ENCODE data around the gene GRIK5.
A peak's percentile ranks its signal among the peaks of the same experiment; 100 is the strongest.

GRIK5 gene

DNA sequence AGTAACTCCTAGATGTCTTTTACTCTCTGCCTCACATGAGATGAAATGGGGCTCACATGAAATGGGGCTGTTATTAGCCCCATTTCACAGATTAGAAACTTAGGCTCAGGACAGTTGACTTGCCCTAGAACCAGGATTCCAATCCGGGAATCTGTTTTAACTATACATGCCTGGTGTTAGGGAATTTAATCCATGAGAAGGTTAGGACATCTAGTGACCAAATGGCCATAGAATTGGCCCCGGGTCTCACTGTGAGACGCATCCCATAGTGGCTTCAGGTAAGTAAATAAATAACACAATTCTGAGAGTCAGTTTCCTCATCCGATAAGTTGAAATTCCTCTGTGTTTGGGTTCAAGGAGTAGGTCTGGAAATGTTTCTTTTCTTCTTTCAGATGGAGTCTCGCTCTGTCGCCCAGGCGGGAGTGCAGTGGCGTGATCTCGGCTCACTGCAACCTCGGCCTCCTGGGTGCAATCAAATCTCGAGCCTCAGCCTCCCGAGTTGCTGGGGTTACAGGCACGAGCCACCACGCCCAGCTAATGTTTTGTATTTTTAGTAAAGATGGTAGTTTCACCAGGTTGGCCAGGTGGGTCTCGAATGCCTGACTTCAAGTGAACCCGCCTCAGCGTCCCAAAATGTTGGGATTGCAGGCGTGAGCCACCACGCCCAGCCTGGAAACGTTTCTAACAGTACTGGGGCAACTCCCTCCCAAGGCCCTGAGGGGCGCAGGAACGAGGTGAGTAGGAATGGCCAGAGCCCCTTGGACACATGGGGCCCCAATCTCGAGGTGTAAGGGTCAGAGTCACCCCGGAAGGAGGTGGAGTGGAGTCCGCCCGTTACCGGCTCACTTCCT is 4.7 kb upstream of the GRIK5 start:
- TF ChIP-seq POLR2AphosphoS5 (IDR thresholded peaks at IDR 0.05; ENCODE audit: low read depth, low read length) (no peak; the same call in 1 of the 2 replicates), POLR2A (IDR thresholded peaks at IDR 0.05; ENCODE audit: low read depth, low read length) (no peak), TAF1 (IDR thresholded peaks at IDR 0.05; ENCODE audit: borderline replicate concordance, low read depth, low read length) (no peak)
- DNase-seq (ENCODE audit: insufficient read length) (peak; percentile 48), FAIRE-seq (no peak)

DNA sequence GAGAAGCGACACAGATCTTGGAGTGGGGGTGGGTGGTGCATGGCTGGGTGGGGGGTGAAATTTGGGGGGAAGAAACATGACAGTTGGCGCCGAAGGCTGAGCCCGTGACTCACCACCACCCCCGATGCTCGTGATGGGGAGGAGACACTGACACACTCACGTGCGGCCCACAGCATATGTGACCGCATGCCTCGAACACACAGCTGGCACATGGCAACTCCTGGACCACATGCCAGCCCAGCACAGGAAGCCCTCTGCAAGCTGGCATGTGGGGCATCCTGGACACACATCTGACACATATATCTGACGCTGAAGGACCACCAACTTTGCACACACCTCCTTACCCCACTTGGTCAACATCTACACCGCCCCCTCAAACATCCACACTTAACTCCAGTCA is 1.2 kb upstream of the GRIK5 start:
- DNase-seq (ENCODE audit: insufficient read length): no peak
- no peak for TF ChIP-seq TAF1 (IDR thresholded peaks at IDR 0.05; ENCODE audit: borderline replicate concordance, low read depth, low read length)
- TF ChIP-seq POLR2A (IDR thresholded peaks at IDR 0.05; ENCODE audit: low read depth, low read length): no peak
- no peak for TF ChIP-seq POLR2AphosphoS5 (IDR thresholded peaks at IDR 0.05; ENCODE audit: low read depth, low read length)
- FAIRE-seq: no peak

DNA sequence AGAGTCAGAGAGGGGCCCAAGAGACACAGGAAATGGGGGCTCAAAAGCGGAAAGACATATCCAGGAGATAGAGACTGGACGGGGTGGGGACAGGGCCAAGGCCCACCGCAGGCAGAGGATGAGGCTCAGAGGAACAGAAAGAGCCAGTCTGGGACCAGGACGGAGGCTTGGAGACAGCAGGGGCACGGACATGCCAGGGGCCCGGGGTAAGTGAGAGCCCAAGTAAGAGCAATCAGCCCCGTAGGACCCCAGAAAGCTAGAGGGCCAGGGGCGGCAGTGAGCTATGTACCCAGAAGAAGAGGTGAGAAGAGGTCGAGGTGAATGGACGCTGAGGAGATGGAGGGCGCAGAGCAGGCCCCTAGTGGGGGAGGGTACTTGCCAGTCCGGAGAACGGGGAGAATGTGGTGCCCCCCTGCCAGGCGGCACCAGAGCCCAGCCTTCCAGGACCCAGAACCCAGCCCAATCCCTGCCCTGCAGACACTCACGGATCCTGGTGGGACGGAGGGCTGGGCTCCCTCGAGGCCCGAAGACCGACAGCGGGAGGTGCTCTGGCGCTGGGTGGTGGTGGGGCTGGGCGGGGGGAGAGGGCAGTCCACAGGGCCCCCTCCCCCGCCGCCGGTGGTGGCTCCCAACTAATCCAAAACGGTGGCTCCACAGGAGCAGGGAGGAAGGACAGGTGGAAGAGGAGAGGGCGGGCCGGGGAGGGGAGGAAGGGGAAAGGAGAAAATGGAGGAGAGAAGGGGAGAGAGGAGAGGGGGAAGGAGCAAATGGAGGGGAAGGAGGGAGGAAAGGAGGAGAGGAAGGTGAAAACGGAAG is 1.0 kb downstream of the GRIK5 start:
- FAIRE-seq (no peak), DNase-seq (ENCODE audit: insufficient read length) (no peak)

DNA sequence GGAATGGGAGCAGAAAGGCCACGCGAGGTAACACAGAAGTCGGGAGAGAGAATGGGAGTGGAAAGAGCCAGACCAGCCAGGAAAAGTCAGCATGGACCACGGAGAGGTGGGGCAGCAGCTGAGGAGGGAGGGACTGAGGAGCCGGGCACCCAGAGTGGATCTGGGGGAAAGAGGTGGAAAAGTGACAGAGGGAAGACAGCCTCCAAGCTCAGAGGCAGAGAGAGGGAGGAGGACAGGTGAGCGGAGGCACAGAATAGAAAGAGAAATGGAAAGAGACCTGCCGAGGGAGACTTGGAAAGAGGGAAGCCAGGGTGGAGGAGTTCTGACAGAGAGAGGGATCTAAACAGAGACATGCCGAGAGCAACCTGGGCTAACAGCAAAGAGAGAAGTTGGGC is 1.6 kb downstream of the GRIK5 start:
- FAIRE-seq: no peak

More for the DNA sequence above, 1.0 kb downstream of the GRIK5 start:
- no peak for TF ChIP-seq TAF1 (IDR thresholded peaks at IDR 0.05; ENCODE audit: borderline replicate concordance, low read depth, low read length)
- no peak for TF ChIP-seq POLR2AphosphoS5 (IDR thresholded peaks at IDR 0.05; ENCODE audit: low read depth, low read length)
- no peak for TF ChIP-seq POLR2A (IDR thresholded peaks at IDR 0.05; ENCODE audit: low read depth, low read length)

DNA sequence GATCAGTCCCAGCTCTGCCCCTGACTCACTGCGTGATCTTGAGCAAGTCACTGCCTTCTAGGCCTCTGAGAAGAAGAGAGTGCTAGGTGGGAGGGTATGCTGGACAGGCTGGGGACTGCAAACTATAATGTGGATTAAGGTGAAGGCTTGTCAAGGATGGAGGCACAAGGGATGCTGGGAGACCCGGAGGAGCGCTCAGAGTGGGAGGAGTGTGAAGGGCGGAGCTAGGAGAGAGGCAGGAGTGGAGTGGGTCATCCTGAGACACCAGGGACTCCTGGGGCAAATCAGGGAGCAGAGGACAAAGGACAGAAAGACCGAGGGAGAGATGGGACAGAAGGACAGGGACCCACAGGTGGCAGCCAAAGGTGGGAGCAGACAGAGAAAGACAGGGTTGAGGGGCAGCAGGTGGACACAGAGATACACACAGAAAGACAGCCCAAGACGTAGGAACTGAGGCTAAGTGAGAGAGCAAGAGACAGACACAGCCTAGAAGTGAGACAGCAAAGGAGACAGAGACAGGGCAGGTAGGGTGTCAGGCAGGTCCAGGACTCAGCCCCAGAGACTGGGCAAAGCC is 2.6 kb downstream of the GRIK5 start:
- TF ChIP-seq POLR2A (IDR thresholded peaks at IDR 0.05; ENCODE audit: low read depth, low read length) (no peak), TAF1 (IDR thresholded peaks at IDR 0.05; ENCODE audit: borderline replicate concordance, low read depth, low read length) (no peak), POLR2AphosphoS5 (IDR thresholded peaks at IDR 0.05; ENCODE audit: low read depth, low read length) (no peak)
- FAIRE-seq (no peak), DNase-seq (ENCODE audit: insufficient read length) (no peak)

More for the DNA sequence above, 1.6 kb downstream of the GRIK5 start:
- DNase-seq (ENCODE audit: insufficient read length): no peak
- TF ChIP-seq POLR2AphosphoS5 (IDR thresholded peaks at IDR 0.05; ENCODE audit: low read depth, low read length): no peak
- no peak for TF ChIP-seq POLR2A (IDR thresholded peaks at IDR 0.05; ENCODE audit: low read depth, low read length)
- no peak for TF ChIP-seq TAF1 (IDR thresholded peaks at IDR 0.05; ENCODE audit: borderline replicate concordance, low read depth, low read length)

DNA sequence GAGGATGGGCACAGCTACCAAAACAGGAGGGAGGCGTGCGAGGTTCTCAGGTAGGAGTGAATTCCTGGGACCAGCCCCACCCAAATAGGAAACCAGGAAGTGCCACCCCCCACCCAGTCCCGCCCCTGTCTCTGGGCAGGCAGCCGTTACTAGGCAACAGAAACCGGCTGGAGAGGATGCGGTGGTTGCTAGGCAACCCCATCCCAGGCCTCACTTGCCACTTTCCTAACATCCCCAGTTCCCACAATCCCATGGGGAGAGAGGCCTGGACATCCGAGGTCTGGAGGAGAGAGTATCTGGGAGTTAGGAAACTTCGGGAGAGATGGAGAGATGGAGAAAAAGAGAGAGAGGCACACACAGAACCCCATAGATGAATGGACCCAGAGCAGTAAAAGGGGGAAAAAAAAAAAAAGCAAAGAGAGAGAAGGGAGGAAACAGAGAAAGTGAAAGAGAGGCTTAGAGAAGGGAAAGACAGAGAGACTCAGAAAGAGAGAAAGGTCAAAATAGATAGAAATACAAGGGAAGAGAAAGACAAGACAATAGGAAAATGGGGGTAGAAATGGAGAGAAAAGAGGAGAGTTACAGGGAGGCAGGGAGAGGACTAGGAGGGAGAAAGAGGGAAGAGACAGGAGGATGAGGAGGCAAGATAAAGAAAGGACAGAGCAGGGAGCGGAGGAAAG is 3.8 kb downstream of the GRIK5 start:
- no peak for TF ChIP-seq POLR2AphosphoS5 (IDR thresholded peaks at IDR 0.05; ENCODE audit: low read depth, low read length)
- no peak for DNase-seq (ENCODE audit: insufficient read length)
- FAIRE-seq: no peak

DNA sequence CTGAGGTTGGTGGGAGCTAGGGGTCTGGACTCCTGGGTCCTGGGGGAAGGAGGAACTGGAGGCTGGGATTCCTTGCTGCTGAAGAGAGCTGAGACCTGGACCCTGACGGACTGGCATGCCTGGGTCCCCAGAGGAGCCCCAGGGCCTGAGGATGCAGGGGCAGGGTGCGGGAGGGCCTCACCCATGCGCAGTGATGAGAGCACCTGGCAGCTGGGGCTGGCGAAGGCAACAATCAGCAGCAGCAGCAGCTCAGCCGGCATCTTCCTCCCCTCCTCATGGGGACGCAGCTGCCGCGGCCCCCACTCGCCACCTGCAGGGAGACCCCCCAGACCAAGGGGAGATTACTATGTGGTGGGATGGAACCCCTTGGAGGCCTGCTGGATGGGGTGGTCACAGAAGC is 4.5 kb downstream of the GRIK5 start:
- TF ChIP-seq POLR2A (IDR thresholded peaks at IDR 0.05; ENCODE audit: low read depth, low read length) (no peak), TAF1 (IDR thresholded peaks at IDR 0.05; ENCODE audit: borderline replicate concordance, low read depth, low read length) (no peak), POLR2AphosphoS5 (IDR thresholded peaks at IDR 0.05; ENCODE audit: low read depth, low read length) (no peak)
- DNase-seq (ENCODE audit: insufficient read length) (no peak), FAIRE-seq (no peak)

DNA sequence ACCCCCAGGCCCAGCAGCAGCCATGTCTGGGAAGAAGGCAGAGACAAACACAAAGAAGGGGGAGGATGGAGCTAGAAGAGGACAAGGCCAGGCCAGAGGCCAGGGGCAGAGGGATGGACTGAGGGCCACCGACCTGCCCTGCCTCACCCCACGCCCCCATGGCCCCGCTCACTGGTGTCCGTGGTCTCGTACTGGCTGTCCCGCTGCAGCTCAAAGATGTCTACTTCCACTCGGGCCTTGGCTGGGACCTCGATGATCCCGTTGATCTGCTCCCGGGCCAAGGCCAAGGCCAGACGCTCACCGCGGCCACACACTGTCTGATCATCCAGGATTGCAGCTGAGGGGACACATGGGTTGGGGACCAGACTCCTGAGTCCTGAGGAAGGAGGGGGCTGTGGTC is 5.0 kb downstream of the GRIK5 start:
- DNase-seq (ENCODE audit: insufficient read length) (no peak), FAIRE-seq (no peak)
- TF ChIP-seq POLR2AphosphoS5 (IDR thresholded peaks at IDR 0.05; ENCODE audit: low read depth, low read length) (no peak), TAF1 (IDR thresholded peaks at IDR 0.05; ENCODE audit: borderline replicate concordance, low read depth, low read length) (no peak), POLR2A (IDR thresholded peaks at IDR 0.05; ENCODE audit: low read depth, low read length) (no peak)

DNA sequence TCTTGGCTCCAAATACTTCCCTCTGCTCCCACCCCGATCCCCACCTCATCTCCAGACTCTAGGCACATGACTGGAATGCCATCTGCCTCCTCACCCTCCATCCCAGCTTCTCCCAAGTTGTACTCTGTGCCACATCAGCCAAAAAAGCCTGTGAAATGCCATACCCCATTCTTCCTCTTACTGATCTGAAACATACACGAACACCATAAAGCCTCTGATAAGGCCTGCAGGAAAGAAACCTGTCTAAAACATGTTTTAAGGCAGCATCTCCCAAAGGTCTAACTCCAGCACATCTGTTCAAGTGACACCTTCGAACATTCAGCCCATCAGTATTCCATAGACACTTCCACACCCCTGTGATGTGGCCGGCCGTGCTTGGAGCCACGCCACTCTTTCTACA is 5.6 kb downstream of the GRIK5 start:
- TF ChIP-seq POLR2A (IDR thresholded peaks at IDR 0.05; ENCODE audit: low read depth, low read length): no peak
- no peak for TF ChIP-seq POLR2AphosphoS5 (IDR thresholded peaks at IDR 0.05; ENCODE audit: low read depth, low read length)
- TF ChIP-seq TAF1 (IDR thresholded peaks at IDR 0.05; ENCODE audit: borderline replicate concordance, low read depth, low read length): no peak
- no peak for FAIRE-seq
- no peak for DNase-seq (ENCODE audit: insufficient read length)

DNA sequence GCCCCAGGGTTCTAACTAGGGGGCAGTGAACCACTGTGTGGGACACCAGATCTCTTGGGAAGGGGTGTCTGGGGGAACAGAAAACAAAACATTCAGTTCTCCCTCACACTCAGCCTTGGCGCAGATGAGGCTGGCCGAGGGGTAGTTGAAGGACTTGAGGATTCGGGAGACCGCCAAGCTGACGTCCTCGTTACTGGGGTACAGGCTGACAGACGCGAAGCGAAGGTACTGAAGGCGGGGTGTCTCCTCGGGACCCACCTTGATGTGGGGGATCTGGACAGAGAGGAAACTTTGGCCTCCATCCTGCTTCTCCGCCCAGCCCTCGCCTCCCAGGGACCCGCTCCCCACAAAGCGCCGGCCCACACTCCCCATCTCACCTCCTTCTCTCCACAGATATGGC is 7.6 kb downstream of the GRIK5 start:
- no peak for DNase-seq (ENCODE audit: insufficient read length)
- FAIRE-seq: no peak
- no peak for TF ChIP-seq POLR2AphosphoS5 (IDR thresholded peaks at IDR 0.05; ENCODE audit: low read depth, low read length)
- TF ChIP-seq POLR2A (IDR thresholded peaks at IDR 0.05; ENCODE audit: low read depth, low read length): no peak
- TF ChIP-seq TAF1 (IDR thresholded peaks at IDR 0.05; ENCODE audit: borderline replicate concordance, low read depth, low read length): no peak

DNA sequence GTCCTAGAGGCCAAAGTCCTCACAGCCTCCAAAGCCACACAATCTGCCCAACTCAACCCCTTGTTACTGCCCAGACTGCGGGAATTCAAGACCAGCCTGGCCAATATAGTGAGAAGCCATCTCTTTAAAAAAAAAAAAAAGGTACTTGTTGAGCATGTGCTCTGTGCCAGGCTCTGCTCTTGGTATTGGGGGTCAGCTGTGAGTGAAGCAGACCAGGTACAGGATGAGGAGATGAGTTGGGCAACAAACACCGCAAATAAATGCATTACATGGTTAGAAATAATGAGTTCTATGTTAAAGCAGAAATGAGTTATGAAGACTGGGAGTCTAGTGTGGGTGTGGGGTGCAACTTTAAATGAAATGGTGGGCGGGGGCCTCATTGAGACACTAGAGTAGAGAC is 9.9 kb downstream of the GRIK5 start:
- no peak for DNase-seq (ENCODE audit: insufficient read length)
- TF ChIP-seq TAF1 (IDR thresholded peaks at IDR 0.05; ENCODE audit: borderline replicate concordance, low read depth, low read length): no peak
- no peak for TF ChIP-seq POLR2A (IDR thresholded peaks at IDR 0.05; ENCODE audit: low read depth, low read length)
- TF ChIP-seq POLR2AphosphoS5 (IDR thresholded peaks at IDR 0.05; ENCODE audit: low read depth, low read length): no peak
- no peak for FAIRE-seq
